AG10803 (cell line): ENCODE results near the gene SIGLEC14.

ENCODE experiments used
- DNase-seq: peaks from one replicate; pipeline ENCODE4 v3.0.0; 2010; ENCODE audit warnings: low read depth
- H3K4me3 ChIP-seq: 2 replicates; pipeline ENCODE4 v1.5.1; 2011; ENCODE audit warnings: mild to moderate bottlenecking, low read length, control low read depth
- CTCF ChIP-seq: conservative IDR thresholded peaks from 2 replicates; pipeline ENCODE4 v1.5.1; 2011; ENCODE audit warnings: mild to moderate bottlenecking, low read length, control low read depth, inconsistent platforms

Gene SIGLEC14

GRCh38 chr19:51691584-51692428, 45.2 kb upstream of the SIGLEC14 start:
- peak overlapping the region; percentile 98 for H3K4me3 ChIP-seq
- DNase-seq, result no peak
- no peak for TF ChIP-seq CTCF

- peak overlapping the region; percentile 98 for H3K4me3 ChIP-seq
- TF ChIP-seq CTCF, result no peak
- peak; percentile 67 for DNase-seq
Observed at GRCh38 chr19:51691074-51691583, 44.5 kb upstream of the SIGLEC14 start.

DNA sequence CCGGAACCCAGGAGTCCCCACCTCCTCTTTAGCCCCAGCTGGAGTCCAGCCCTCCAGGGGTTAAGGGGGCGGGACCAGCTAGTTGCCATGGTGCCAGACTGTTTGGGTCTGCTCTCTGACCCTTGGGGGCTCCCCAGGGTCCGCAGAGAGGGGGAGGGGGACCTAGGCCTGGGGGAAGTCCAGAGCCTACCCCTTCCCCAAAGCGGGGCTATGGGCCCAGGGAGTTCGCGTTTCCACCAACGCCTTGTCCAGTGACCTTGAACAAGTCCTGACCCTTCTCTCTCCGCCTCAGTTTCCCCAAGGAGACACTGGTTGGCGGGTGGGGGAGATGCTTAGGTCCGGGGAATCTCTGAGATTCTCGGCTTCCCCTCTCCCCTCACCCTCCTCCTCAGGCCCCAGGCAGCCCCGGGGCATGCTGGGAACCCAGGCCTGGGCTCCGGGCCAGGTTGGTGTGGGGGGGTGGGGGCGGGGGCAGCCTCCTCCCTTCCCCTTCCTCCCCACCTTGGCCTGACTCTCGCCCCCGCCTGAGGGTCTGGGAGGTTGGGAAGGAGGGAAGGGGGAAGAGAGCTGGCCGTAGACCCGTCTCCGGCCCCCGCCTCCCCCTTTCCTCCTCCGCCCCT, 43.9 kb upstream of the SIGLEC14 start:
- DNase-seq, result peak; percentile 71
- H3K4me3 ChIP-seq, result peak overlapping the region; percentile 98
- TF ChIP-seq CTCF, result no peak

- peak; percentile 35 for DNase-seq
Observed at GRCh38 chr19:51689751-51690453, 43.3 kb upstream of the SIGLEC14 start.

DNA sequence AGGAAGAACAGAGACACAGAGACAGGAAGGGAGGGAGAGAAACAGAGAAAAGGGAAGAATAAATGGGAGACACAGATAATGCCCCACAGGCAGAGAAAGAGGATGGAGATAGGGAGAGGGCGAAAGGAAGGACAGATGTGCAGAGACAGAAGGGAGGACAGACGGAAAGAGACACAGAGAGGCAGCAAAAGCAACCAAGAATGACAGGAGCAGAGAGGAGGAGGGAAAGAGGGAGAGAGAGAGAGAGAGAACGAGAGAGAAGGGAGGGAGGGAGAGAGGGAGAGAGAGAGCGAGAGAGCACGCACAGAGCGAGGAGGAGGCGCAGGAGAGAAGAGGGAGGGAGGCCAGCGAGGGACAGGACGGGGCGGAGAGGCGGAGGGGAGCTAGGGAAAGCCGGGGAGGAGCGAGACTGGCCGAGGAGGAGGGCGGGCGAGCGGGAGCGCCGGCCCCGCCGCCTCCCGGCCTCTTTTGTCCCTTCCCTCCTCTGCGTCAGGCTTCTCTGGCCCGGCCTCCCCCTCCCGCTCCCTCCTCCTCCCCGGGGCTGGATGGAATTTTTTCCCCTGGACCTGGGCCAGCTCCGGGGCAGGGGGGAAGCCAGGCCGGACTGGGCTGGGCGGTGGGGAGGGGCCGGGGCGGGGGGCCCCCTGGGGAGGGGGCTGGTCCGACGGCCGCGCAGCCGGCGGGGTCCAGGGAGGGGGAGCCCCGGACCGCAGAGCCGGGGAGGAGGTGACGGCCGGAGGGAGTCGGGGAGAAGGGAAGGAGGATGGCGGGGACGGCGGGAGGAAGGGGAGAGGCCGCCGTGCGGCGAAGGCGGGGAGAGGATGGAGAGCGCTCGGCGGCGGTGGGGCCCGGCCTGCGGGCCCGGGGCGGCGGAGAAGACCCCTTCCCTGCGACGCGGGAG, 42.3 kb upstream of the SIGLEC14 start:
- DNase-seq, result peak; percentile 97
- peak; percentile 9; the same call in 1 of the 2 replicates for TF ChIP-seq CTCF
- peak overlapping the region; percentile 98 for H3K4me3 ChIP-seq

More at GRCh38 chr19:51689751-51690453, 43.3 kb upstream of the SIGLEC14 start:
- TF ChIP-seq CTCF, result no peak
- peak overlapping the region; percentile 98 for H3K4me3 ChIP-seq
